ENCODE data around the gene EZH2. TPM values are rescaled to one million over a fixed set of nuclear protein-coding genes. Genes with fewer than 3 reads are reported as not detected.

Gene EZH2
- total RNA-seq, 1 donor from 2014 or later: 0.99 TPM

DNA sequence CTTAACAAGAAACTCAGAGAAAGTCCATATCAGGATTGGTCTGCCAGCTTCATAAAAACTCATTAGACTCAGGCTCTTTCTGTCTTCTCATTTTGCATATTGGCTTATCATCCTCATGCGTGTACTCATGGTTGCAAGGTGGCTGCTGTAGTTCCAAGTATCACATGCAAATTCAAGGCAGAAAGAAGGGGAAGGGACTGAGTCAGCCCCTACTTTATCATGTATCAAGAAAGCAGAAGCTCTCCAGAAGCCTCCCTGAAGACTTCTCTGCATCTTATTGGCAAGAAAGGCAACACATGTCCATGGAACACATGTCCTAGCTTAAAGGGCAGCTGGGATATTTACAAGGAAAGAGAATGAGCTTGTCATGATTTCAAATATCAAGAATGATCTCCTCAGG lies 19.4 kb upstream of the EZH2 start:
- Histone ChIP-seq H3K4me3 (no peak overlapping the region), H3K27ac (replicated peaks) (no peak overlapping the region), H3K27me3 (ENCODE audit: low read depth) (peaks cover 29% of the 10 kb centered on the region), H3K36me3 (no peaks in the 10 kb centered on the region), H3K4me1 (no peaks in the 10 kb centered on the region), H3K9me3 (replicated peaks) (no peaks in the 10 kb centered on the region)
- intact Hi-C loops (cut with micrococcal nuclease): no loop called here
- DNase-seq: no peak
- TF ChIP-seq, protein P1, sequence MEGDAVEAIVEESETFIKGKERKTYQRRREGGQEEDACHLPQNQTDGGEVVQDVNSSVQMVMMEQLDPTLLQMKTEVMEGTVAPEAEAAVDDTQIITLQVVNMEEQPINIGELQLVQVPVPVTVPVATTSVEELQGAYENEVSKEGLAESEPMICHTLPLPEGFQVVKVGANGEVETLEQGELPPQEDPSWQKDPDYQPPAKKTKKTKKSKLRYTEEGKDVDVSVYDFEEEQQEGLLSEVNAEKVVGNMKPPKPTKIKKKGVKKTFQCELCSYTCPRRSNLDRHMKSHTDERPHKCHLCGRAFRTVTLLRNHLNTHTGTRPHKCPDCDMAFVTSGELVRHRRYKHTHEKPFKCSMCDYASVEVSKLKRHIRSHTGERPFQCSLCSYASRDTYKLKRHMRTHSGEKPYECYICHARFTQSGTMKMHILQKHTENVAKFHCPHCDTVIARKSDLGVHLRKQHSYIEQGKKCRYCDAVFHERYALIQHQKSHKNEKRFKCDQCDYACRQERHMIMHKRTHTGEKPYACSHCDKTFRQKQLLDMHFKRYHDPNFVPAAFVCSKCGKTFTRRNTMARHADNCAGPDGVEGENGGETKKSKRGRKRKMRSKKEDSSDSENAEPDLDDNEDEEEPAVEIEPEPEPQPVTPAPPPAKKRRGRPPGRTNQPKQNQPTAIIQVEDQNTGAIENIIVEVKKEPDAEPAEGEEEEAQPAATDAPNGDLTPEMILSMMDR (IDR thresholded peaks at IDR 0.05; ENCODE audit: borderline replicate concordance): no peak

DNA sequence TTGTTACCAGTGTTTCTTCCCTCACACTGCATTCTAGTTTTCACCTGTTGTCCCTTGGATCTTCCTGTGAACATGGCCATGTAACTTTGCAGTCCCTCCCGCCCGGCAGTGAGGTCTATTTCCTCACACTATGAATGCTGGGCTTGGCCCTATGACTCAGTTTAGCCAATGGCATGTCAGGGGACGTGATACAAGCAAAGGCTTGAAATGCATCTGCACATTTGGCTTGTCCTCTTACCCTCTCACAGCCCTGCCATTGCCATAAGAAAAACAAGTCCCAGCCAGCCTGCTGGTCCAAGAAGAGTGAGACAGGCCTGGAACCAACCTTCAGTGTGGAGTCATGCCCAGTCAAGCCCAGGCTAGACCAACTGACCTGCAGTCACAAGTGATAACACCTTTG lies 17.1 kb upstream of the EZH2 start:
- Histone ChIP-seq H3K4me3 (no peak overlapping the region), H3K27ac (replicated peaks) (no peak overlapping the region), H3K9me3 (replicated peaks) (no peaks in the 10 kb centered on the region), H3K4me1 (no peaks in the 10 kb centered on the region), H3K36me3 (no peaks in the 10 kb centered on the region), H3K27me3 (ENCODE audit: low read depth) (peaks cover 38% of the 10 kb centered on the region)
- intact Hi-C loops (cut with micrococcal nuclease): no loop called here
- TF ChIP-seq, protein P1 (IDR thresholded peaks at IDR 0.05; ENCODE audit: borderline replicate concordance): no peak
- no peak for DNase-seq

DNA sequence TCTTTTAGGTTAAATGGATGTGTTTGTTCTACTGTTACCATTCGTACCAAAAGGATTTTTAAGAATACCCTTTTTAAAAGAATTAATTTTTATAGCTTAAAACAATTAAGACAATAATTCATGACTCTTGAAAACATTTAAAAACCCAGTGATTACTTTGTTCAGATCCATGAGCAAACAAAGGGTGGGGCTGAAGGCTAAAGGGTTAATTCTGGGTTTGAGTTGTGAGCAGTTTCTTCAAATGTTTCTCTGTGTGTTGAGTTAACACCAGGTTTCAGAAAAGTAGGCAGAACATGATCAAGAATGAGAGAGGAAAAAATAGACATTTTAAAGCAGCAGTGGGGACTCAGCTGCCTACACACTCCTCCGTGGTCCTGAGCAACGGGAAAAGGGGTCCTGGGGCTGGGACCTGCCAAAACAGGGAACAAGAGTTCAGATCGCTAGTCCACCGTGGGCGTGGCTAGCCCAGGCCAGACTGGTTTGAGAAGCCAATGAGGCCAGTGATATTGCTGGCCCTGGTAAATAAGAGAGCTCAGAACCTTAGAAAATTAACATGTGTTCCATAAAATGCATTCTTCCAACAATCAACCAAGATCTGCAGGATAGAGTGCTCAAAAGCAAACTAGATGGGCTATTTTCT lies 14.9 kb upstream of the EZH2 start:
- TF ChIP-seq, protein P1 (IDR thresholded peaks at IDR 0.05; ENCODE audit: borderline replicate concordance): no peak
- H3K27ac ChIP-seq (replicated peaks): no peak overlapping the region
- no peaks in the 10 kb centered on the region for H3K36me3 ChIP-seq
- no peak for DNase-seq
- no peak overlapping the region for H3K4me3 ChIP-seq
- intact Hi-C loops (cut with micrococcal nuclease): no loop called here
- H3K27me3 ChIP-seq (ENCODE audit: low read depth): peaks cover 43% of the 10 kb centered on the region
- H3K4me1 ChIP-seq: no peaks in the 10 kb centered on the region
- H3K9me3 ChIP-seq (replicated peaks): no peaks in the 10 kb centered on the region

DNA sequence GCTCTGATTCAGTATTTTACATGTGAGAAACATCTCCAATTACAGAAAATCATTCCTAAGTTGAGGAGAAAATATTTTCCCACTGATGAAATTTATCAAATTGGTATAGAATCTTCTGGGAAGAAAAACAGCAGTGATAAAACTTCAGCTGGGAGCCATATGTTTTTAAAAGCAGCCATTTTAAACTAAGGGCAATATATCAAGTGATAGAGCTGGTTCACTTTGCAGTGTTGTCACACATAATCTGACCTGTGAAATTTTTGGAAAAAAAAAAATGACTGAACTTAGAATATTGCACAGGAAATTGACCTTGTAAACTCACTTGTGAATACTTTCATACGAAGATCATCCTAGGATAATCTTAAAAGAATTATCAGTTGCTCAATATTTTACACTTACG lies 10.5 kb upstream of the EZH2 start:
- H3K9me3 ChIP-seq (replicated peaks): no peaks in the 10 kb centered on the region
- H3K4me3 ChIP-seq: no peak overlapping the region
- no peaks in the 10 kb centered on the region for H3K4me1 ChIP-seq
- no peaks in the 10 kb centered on the region for H3K36me3 ChIP-seq
- TF ChIP-seq, protein P1 (IDR thresholded peaks at IDR 0.05; ENCODE audit: borderline replicate concordance): no peak
- intact Hi-C loops (cut with micrococcal nuclease): no loop called here
- H3K27me3 ChIP-seq (ENCODE audit: low read depth): peaks cover 43% of the 10 kb centered on the region
- no peak overlapping the region for H3K27ac ChIP-seq (replicated peaks)
- no peak for DNase-seq

DNA sequence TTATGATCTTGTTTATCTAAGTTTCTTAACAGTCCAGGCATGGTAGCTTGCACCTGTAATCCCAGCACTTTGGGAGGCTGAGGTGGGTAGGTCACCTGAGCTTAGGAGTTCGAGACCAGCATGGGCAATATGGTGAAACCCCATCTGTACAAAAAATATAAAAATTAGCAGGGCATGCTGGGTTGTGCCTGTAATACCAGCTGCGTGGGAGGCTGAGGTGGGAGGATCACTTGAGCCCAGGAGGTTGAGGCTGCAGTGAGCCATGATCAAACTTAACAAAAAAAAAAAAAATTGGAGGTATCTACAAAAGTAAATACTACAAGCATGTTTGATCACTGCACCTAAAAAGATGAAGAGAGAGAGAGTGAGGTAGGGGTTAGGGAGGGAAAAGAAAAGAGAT lies 9.0 kb upstream of the EZH2 start:
- Histone ChIP-seq H3K27me3 (ENCODE audit: low read depth) (peaks cover 32% of the 10 kb centered on the region), H3K27ac (replicated peaks) (no peak overlapping the region), H3K36me3 (no peaks in the 10 kb centered on the region), H3K9me3 (replicated peaks) (no peaks in the 10 kb centered on the region), H3K4me3 (no peak overlapping the region), H3K4me1 (no peaks in the 10 kb centered on the region)
- TF ChIP-seq, protein P1 (IDR thresholded peaks at IDR 0.05; ENCODE audit: borderline replicate concordance): no peak
- DNase-seq: no peak
- intact Hi-C loops (cut with micrococcal nuclease): no loop called here
